Stomach (tissue), 4 donors: ENCODE data around the gene ADAMTS6.

Experiments
- EP300 ChIP-seq: sonication (generic); formaldehyde crosslinking; IDR thresholded peaks from one replicate; pipeline ENCODE4 v1.6.1; 2017; ENCODE audit warnings: antibody characterized with exemption
- POLR2A ChIP-seq, 4 donors: fragments of 450-650 bp; IDR thresholded peaks; one replicate each; pipeline ENCODE4 v1.6.1; 2016; ENCODE audit warnings: antibody characterized with exemption in 4 of 4, control low read depth in 2 of 4, mild to moderate bottlenecking in 1 of 4, moderate library complexity in 1 of 4
- TF ChIP-seq, protein P1 (sequence below), 7 experiments: fragments of 450-650 bp in 4 of 7; fragments of 200-600 bp in 3 of 7; sonication (generic) in 3 of 7; IDR thresholded peaks; one replicate each; pipeline ENCODE4 v1.5.1; 2016 to 2019; ENCODE audit warnings: antibody characterized with exemption in 7 of 7, control low read depth in 2 of 7, mild to moderate bottlenecking in 1 of 7

- TF ChIP-seq, protein P1, sequence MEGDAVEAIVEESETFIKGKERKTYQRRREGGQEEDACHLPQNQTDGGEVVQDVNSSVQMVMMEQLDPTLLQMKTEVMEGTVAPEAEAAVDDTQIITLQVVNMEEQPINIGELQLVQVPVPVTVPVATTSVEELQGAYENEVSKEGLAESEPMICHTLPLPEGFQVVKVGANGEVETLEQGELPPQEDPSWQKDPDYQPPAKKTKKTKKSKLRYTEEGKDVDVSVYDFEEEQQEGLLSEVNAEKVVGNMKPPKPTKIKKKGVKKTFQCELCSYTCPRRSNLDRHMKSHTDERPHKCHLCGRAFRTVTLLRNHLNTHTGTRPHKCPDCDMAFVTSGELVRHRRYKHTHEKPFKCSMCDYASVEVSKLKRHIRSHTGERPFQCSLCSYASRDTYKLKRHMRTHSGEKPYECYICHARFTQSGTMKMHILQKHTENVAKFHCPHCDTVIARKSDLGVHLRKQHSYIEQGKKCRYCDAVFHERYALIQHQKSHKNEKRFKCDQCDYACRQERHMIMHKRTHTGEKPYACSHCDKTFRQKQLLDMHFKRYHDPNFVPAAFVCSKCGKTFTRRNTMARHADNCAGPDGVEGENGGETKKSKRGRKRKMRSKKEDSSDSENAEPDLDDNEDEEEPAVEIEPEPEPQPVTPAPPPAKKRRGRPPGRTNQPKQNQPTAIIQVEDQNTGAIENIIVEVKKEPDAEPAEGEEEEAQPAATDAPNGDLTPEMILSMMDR (IDR thresholded peaks at IDR 0.05): no peak
- TF ChIP-seq EP300: no peak
- no peak for TF ChIP-seq POLR2A (IDR thresholded peaks at IDR 0.05)
Measured at GRCh38 chr5:65111961-65112658, 369.6 kb downstream of the ADAMTS6 start.
